ENCODE measurements around the gene MPP3.

DNA sequence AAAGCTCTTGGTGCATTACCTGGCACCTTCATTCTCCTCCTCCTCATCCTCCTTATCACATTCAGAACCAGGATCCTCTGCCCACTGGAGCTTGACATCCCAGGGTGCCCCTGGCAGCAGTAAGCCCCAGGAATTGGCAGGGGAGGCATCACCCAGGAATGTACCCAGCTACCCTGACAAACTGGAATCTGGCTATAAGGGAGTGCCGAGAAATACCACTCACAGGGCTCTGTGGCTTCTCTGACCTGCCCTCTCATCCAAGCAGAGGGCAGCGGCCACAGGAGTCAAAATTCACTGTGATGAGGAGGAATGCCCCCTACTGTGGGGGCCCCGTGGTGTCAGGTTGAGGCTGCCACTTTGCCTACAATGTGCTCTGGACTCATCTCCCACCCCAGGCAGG, 19.6 kb downstream of the MPP3 start:
- TF ChIP-seq POLR2AphosphoS5 (IDR thresholded peaks at IDR 0.05; ENCODE audit: borderline replicate concordance, low read depth, low read length) = no peak
- no peak for TF ChIP-seq EZH2 (IDR thresholded peaks at IDR 0.05)
- TF ChIP-seq FOXP2 (optimal IDR thresholded peaks at IDR 0.05; ENCODE audit: control extremely low read depth, extremely low read length, insufficient read depth) = no peak

Measured in SK-N-MC (cell line).